Endothelial cell of umbilical vein (primary cell): ENCODE results near the gene TFDP1.

ENCODE experiments used
- EZH2 ChIP-seq: IDR thresholded peaks from 2 replicates; pipeline ENCODE4 v1.6.1; 2012; ENCODE audit warnings: borderline replicate concordance, low read depth, mild to moderate bottlenecking, moderate library complexity, low read length, inconsistent platforms; ENCODE audit not compliant: severe bottlenecking
- POLR2A ChIP-seq: IDR thresholded peaks from 2 replicates; pipeline ENCODE4 v1.6.1; 2012; ENCODE audit warnings: low read depth, mild to moderate bottlenecking, control low read depth, low read length
- TF ChIP-seq, protein P1 (sequence below), 2 donors: IDR thresholded peaks; 1 replicate in 1 of 2; 2 replicates in 1 of 2; pipeline ENCODE4 v1.5.1; 2011; ENCODE audit warnings: low read length in 2 of 2, mild to moderate bottlenecking in 2 of 2, moderate library complexity in 2 of 2, control low read depth in 1 of 2, inconsistent platforms in 1 of 2, low read depth in 1 of 2; ENCODE audit not compliant: insufficient read depth in 1 of 2; ENCODE audit errors: extremely low read depth in 1 of 2

DNA sequence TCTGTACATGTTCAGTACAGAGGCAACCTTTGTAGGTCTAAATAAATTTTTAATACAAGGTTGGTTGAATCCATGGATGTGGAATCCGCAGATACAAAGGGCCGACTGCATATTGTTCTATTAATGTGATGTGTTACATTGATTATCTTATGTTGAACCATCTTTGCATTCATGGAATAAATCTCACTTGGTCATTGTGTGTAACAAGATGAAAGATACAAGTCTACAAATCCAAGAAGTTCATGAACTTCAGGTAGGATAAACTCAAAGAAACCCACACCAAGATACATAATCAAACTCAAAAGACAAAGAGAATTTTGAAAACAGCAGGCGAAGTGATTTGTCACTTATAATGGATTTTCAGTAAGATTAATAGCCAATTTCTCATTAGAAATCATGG lies 8.0 kb upstream of the TFDP1 start:
- TF ChIP-seq POLR2A (no peak), EZH2 (no peak)
- TF ChIP-seq, protein P1, sequence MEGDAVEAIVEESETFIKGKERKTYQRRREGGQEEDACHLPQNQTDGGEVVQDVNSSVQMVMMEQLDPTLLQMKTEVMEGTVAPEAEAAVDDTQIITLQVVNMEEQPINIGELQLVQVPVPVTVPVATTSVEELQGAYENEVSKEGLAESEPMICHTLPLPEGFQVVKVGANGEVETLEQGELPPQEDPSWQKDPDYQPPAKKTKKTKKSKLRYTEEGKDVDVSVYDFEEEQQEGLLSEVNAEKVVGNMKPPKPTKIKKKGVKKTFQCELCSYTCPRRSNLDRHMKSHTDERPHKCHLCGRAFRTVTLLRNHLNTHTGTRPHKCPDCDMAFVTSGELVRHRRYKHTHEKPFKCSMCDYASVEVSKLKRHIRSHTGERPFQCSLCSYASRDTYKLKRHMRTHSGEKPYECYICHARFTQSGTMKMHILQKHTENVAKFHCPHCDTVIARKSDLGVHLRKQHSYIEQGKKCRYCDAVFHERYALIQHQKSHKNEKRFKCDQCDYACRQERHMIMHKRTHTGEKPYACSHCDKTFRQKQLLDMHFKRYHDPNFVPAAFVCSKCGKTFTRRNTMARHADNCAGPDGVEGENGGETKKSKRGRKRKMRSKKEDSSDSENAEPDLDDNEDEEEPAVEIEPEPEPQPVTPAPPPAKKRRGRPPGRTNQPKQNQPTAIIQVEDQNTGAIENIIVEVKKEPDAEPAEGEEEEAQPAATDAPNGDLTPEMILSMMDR (IDR thresholded peaks at IDR 0.05; ENCODE audit: extremely low read depth in 1 of 2, insufficient read depth in 1 of 2, low read depth in 1 of 2, low read length in 2 of 2), result no peak
